GM12878 (cell line): ENCODE measurements around the gene NPL.

Experiments used
- POLR2A ChIP-seq: IDR thresholded peaks from 2 replicates; pipeline ENCODE4 v1.6.1; 2011; ENCODE audit warnings: low read depth, mild to moderate bottlenecking, low read length
- SRF ChIP-seq, 2 experiments: IDR thresholded peaks; 2 replicates each; pipeline ENCODE4 v1.6.1; 2011; ENCODE audit warnings: low read depth in 2 of 2, low read length in 2 of 2, mild to moderate bottlenecking in 1 of 2, moderate library complexity in 1 of 2
- ZZZ3 ChIP-seq: IDR thresholded peaks from 2 replicates; pipeline ENCODE4 v1.6.1; 2011; ENCODE audit warnings: low read depth; ENCODE audit not compliant: control insufficient read depth, insufficient read length

DNA sequence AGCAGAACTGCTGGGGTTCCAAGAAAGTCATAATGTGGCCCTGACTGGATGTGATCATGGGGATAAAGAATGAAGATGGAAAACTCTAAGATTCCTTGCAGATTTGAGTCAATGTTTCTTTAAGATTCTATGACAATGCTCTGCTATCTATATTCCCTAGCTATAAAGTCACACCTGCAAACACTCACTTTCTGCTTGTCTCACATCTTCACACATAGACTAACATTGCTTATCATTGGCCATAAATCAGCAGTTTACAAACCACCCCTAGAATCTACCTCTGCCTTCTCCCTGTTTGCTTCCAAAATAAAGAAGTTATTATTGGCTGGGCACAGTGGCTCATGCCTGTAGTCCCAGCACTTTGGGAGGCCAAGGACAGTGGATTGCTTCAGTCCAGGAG lies 33.1 kb upstream of the NPL start:
- no peak for TF ChIP-seq POLR2A
- TF ChIP-seq SRF (IDR thresholded peaks at IDR 0.05; ENCODE audit: low read depth in 2 of 2, low read length in 2 of 2) = no peak
- TF ChIP-seq ZZZ3 = no peak
